Lung microvascular endothelial cell (primary cell): Measurements from ENCODE around the gene ENPP6. TPM values are rescaled to one million over a fixed set of nuclear protein-coding genes. Genes with fewer than 3 reads are reported as not detected.
"Not testable (repeated sequence)": the region's sequence is repeated elsewhere in the genome, so short reads cannot be mapped to it uniquely, and the experiment has no call there.

Source experiments
- DNase-seq, 2 donors: peaks; one replicate each; pipeline versions ENCODE4 v3.0.0 to v3.0.0-alpha.2; 2010; ENCODE audit warnings: low read depth in 2 of 2
- total RNA-seq: library from RNA; depleted of rRNA; stranded (reverse); fragments of >200 nt; gene quantifications from 2 replicates; pipeline ENCODE4 v1.2.1, GENCODE V29; 2014

The ENPP6 gene
- total RNA-seq, 1 donor from 2014 or later: not detected

- DNase-seq: no peak
These were observed 154.9 kb downstream of the ENPP6 start for GRCh38 chr4:184062769-184063168.

GRCh38 chr4:184061582-184061981 is 156.1 kb downstream of the ENPP6 start:
- DNase-seq: no peak

GRCh38 chr4:184059099-184059498 is 158.6 kb downstream of the ENPP6 start:
- DNase-seq: no peak

- DNase-seq: no peak
These were observed 159.6 kb downstream of the ENPP6 start for GRCh38 chr4:184058026-184058425.

- no peak for DNase-seq
These were observed 160.8 kb downstream of the ENPP6 start for GRCh38 chr4:184056877-184057276.

GRCh38 chr4:184053434-184053833 is 164.2 kb downstream of the ENPP6 start:
- no peak for DNase-seq

- no peak for DNase-seq
These were observed 165.1 kb downstream of the ENPP6 start for GRCh38 chr4:184052616-184053015.

- DNase-seq: not testable (repeated sequence)
These were observed 166.4 kb downstream of the ENPP6 start for GRCh38 chr4:184051262-184051661.

- DNase-seq: no peak
These were observed 171.5 kb downstream of the ENPP6 start for GRCh38 chr4:184046148-184046547.

GRCh38 chr4:184041156-184041555 is 176.5 kb downstream of the ENPP6 start:
- no peak for DNase-seq

- no peak for DNase-seq
These were observed 177.7 kb downstream of the ENPP6 start for GRCh38 chr4:184039963-184040383.
